GM23248 (cell line): ENCODE measurements around the gene BLOC1S1. TPM values are rescaled to one million over a fixed set of nuclear protein-coding genes. Genes with fewer than 3 reads are reported as not detected.

Experiments
- DNase-seq: peaks from one replicate; pipeline ENCODE4 v3.0.0-alpha.2; 2015
- H2AFZ ChIP-seq: fragments of 200-600 bp; sonication (generic); 2 replicates; pipeline ENCODE4 v1.6.1; 2016; ENCODE audit warnings: antibody characterized with exemption
- H3F3A ChIP-seq: fragments of 200-600 bp; sonication (generic); 2 replicates; pipeline ENCODE4 v1.6.1; 2016; ENCODE audit warnings: mild to moderate bottlenecking, antibody characterized with exemption, mixed run types; ENCODE audit not compliant: insufficient read depth
- H3K27ac ChIP-seq: fragments of 200-600 bp; sonication (generic); 2 replicates; pipeline ENCODE4 v1.5.1; 2016; ENCODE audit warnings: mild to moderate bottlenecking
- H3K27me3 ChIP-seq: fragments of 200-600 bp; sonication (generic); replicated peaks from 2 replicates; pipeline ENCODE4 v1.6.1; 2016; ENCODE audit warnings: mild to moderate bottlenecking; ENCODE audit not compliant: insufficient read depth
- H3K36me3 ChIP-seq: fragments of 200-600 bp; sonication (generic); 2 replicates; pipeline ENCODE4 v1.6.1; 2016; ENCODE audit warnings: low read depth, mild to moderate bottlenecking
- H3K4me1 ChIP-seq: fragments of 200-600 bp; sonication (generic); 2 replicates; pipeline ENCODE4 v1.6.1; 2016; ENCODE audit warnings: mild to moderate bottlenecking; ENCODE audit not compliant: insufficient read depth
- H3K4me2 ChIP-seq: fragments of 200-600 bp; sonication (generic); one replicate; pipeline ENCODE4 v1.6.1; 2016; ENCODE audit warnings: mild to moderate bottlenecking; ENCODE audit not compliant: unreplicated experiment
- H3K4me3 ChIP-seq: fragments of 200-600 bp; sonication (generic); 2 replicates; pipeline ENCODE4 v1.5.1; 2016; ENCODE audit warnings: mild to moderate bottlenecking
- H3K79me2 ChIP-seq: fragments of 200-600 bp; sonication (generic); 2 replicates; pipeline ENCODE4 v1.6.1; 2016; ENCODE audit warnings: mild to moderate bottlenecking; ENCODE audit not compliant: insufficient read depth
- H3K9ac ChIP-seq: fragments of 200-600 bp; sonication (generic); 2 replicates; pipeline ENCODE4 v1.6.1; 2016; ENCODE audit warnings: mild to moderate bottlenecking
- H3K9me2 ChIP-seq: fragments of 200-600 bp; sonication (generic); 2 replicates; pipeline ENCODE4 v1.6.1; 2016; ENCODE audit warnings: mixed run types, mild to moderate bottlenecking, moderate library complexity; ENCODE audit not compliant: insufficient read depth
- H3K9me3 ChIP-seq: fragments of 200-600 bp; sonication (generic); one replicate; pipeline ENCODE4 v1.6.1; 2017; ENCODE audit warnings: low read depth
- H4K20me1 ChIP-seq: fragments of 200-600 bp; sonication (generic); 2 replicates; pipeline ENCODE4 v1.6.0; 2016; ENCODE audit not compliant: insufficient read depth
- EZH2 ChIP-seq: fragments of 200-600 bp; sonication (generic); IDR thresholded peaks from 2 replicates; pipeline ENCODE4 v1.6.1; 2018; ENCODE audit warnings: antibody characterized with exemption, mild to moderate bottlenecking; ENCODE audit not compliant: insufficient read depth, poor library complexity, severe bottlenecking
- EZH2phosphoT487 ChIP-seq: fragments of 200-600 bp; sonication (generic); IDR thresholded peaks from 2 replicates; pipeline ENCODE4 v1.6.1; 2018; ENCODE audit warnings: antibody characterized with exemption, moderate library complexity, mild to moderate bottlenecking, low read depth; ENCODE audit not compliant: insufficient read depth
- WGBS, 2 experiments: methylation state at CpG; one replicate each; pipeline ENCODE4 v1.1.6; 2015 to 2017; ENCODE audit warnings: low lambda C conversion rate in 2 of 2, low coverage in 1 of 2; ENCODE audit errors: missing lambda C conversion rate in 2 of 2; 5-methylcytosine and 5-hydroxymethylcytosine counted together
- in situ Hi-C: fragments of 300-500 bp; cut with MboI; formaldehyde crosslinking; loops from 2 replicates; pipeline ENCODE4 v1.15.0; 2020
- polyA plus RNA-seq: library from polyadenylated mRNA; unstranded; fragments of >200 nt; fragmentation: Nextera tagmentation; extraction: Ambion mirVana; gene quantifications from 2 replicates; pipeline ENCODE4 v1.2.1, GENCODE V29; 2016
- small RNA-seq: library from RNA; depleted of rRNA; stranded (forward); fragments of <200 nt; gene quantifications from one replicate; pipeline ENCODE3, GENCODE V24; 2014; ENCODE audit warnings: low read depth, low replicate concordance
- total RNA-seq: library from RNA; depleted of rRNA; stranded (reverse); fragments of >200 nt; shearing (Covaris generic); gene quantifications from 2 replicates; pipeline ENCODE4 v1.2.3, GENCODE V29; 2014; rRNA removed

BLOC1S1 gene
- total and polyA plus RNA-seq, 2 experiments from 2014 or later: 110 to 193 TPM

DNA sequence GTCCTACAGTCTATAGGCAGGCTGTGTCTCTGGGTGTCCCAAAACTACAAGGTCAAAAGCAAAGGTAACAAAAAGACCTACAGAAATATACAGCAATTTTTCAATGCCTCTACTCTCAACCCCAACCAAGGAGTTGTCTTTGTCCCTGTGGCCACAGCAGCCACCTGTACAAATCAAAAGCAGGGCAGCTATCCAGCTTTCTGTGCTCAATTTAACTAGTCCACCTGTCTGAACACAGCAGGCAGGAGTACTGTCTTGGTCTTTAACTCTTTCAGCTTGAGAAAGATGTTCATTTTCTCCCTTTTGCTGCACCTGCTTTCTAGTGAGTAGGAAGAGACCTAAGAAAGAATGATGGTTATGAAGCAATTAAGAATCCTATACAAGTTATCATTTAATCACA, 46.8 kb downstream of the BLOC1S1 start:
- H3K4me2 ChIP-seq: no peak overlapping the region
- no peak for TF ChIP-seq EZH2
- no peak for TF ChIP-seq EZH2phosphoT487

DNA sequence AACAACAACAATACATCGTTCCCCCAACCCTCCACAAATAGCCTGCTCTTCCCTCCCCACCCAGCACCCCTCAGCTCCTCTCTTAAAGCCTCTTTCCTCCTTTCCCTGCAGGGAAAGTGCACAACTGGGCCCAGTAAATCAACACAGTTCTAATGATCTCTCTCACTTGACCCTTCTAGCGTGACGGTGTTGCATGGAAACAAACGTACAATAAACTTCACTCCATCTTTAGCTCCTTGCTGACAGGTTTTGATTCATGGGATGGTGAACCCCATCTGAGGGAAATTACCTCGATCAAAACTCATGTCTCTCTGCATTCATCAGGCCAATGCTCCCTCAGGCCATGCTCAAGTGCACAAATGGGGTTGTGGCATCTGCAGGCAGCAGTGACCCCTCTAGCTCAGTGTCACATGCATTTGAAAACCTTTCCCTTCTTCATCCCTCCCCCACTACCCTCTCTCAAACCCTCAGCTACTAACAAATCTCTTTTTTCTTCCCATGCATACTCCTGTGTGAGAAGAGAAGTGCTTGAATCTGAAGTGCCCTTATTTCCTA, 50.0 kb downstream of the BLOC1S1 start:
- Histone ChIP-seq H3F3A (no peaks in the 10 kb centered on the region), H4K20me1 (no peaks in the 10 kb centered on the region), H3K9ac (no peak overlapping the region), H3K27ac (no peak overlapping the region), H3K9me3 (no peaks in the 10 kb centered on the region), H3K36me3 (peaks cover 11% of the 10 kb centered on the region; the same call in 1 of the 2 replicates), H3K4me3 (no peak overlapping the region), H3K4me2 (no peak overlapping the region), H3K9me2 (no peaks in the 10 kb centered on the region), H3K4me1 (no peaks in the 10 kb centered on the region), H2AFZ (no peak overlapping the region), H3K79me2 (peaks cover 55% of the 10 kb centered on the region), H3K27me3 (no peaks in the 10 kb centered on the region)
- TF ChIP-seq EZH2phosphoT487 (no peak), EZH2 (no peak)
- WGBS, 2 experiments: 72 to 79% methylated on average over 4 to 5 of the region's 5 CpGs
- no peak for DNase-seq
- in situ Hi-C loops: no loop called here

More for the DNA sequence above, 46.8 kb downstream of the BLOC1S1 start:
- H3K4me1 ChIP-seq: no peaks in the 10 kb centered on the region
- no peaks in the 10 kb centered on the region for H3K9me2 ChIP-seq
- no peaks in the 10 kb centered on the region for H3F3A ChIP-seq
- in situ Hi-C loops: no loop called here
- peaks cover 45% of the 10 kb centered on the region for H3K79me2 ChIP-seq
- H3K27me3 ChIP-seq: no peaks in the 10 kb centered on the region
- no peak overlapping the region for H3K9ac ChIP-seq
- no peaks in the 10 kb centered on the region for H4K20me1 ChIP-seq
- no peak overlapping the region for H3K27ac ChIP-seq
- H2AFZ ChIP-seq: no peak overlapping the region
- no peaks in the 10 kb centered on the region for H3K9me3 ChIP-seq
- H3K4me3 ChIP-seq: no peak overlapping the region
- peaks cover 32% of the 10 kb centered on the region for H3K36me3 ChIP-seq
- no peak for DNase-seq

DNA sequence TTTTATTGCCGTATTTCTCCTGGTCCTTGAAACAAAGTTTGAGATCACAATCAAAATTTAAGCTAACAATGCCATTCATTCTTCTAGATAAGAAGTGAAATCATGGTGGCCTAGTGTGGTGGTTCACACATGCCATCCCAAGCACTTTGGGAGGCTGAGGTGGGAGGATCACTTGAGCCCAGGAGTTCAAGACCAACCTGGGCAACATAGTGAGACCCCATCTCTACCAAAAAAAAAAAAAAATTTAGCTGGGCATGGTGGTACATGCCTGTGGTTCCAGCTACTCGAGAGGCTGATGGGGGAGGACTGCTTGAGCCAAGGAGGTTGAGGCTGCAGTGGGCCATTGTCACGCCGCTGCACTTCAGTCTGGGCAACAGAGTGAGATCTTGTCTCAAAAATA, 51.3 kb downstream of the BLOC1S1 start:
- H3K4me3 ChIP-seq: no peak overlapping the region
- H3K36me3 ChIP-seq: peaks cover 22% of the 10 kb centered on the region
- H3K9me3 ChIP-seq: no peaks in the 10 kb centered on the region
- H3K9me2 ChIP-seq: no peaks in the 10 kb centered on the region
- H2AFZ ChIP-seq: no peak overlapping the region
- H3F3A ChIP-seq: no peaks in the 10 kb centered on the region
- no peaks in the 10 kb centered on the region for H3K4me1 ChIP-seq
- no peak overlapping the region for H3K4me2 ChIP-seq
- H3K27me3 ChIP-seq: no peaks in the 10 kb centered on the region
- H4K20me1 ChIP-seq: no peaks in the 10 kb centered on the region
- WGBS, 2 experiments: 90 to 93% methylated on average over 4 of the region's 4 CpGs
- H3K27ac ChIP-seq: no peak overlapping the region
- in situ Hi-C loops: no loop called here
- H3K9ac ChIP-seq: no peak overlapping the region
- TF ChIP-seq EZH2: no peak
- no peak for TF ChIP-seq EZH2phosphoT487
- no peak for DNase-seq
- H3K79me2 ChIP-seq: peaks cover 57% of the 10 kb centered on the region

Small RNAs within 50 kb of the gene (small RNA-seq; reads per million reads assigned to genes)
- gene AC009779.1: not detected
- not detected for gene RF00017

Other genes with a start within 250 kb of the BLOC1S1 start
- gene OR6C70, start 245.9 kb upstream of the BLOC1S1 start, total RNA-seq: not detected in 2 replicates
- not detected in 2 replicates for gene OR6C70, start 245.9 kb upstream of the BLOC1S1 start, polyA plus RNA-seq
- gene OR6C68, start 223.7 kb upstream of the BLOC1S1 start, total RNA-seq: not detected in 2 replicates
- not detected in 2 replicates for gene OR6C68, start 223.7 kb upstream of the BLOC1S1 start, polyA plus RNA-seq
- gene OR6C4, start 166.4 kb upstream of the BLOC1S1 start, total RNA-seq: not detected in 2 replicates
- gene OR6C4, start 166.4 kb upstream of the BLOC1S1 start, polyA plus RNA-seq: not detected in 2 replicates
- gene OR2AP1, start 143.6 kb upstream of the BLOC1S1 start, total RNA-seq: not detected in 2 replicates
- not detected in 2 replicates for gene OR2AP1, start 143.6 kb upstream of the BLOC1S1 start, polyA plus RNA-seq
- not detected in 2 replicates for gene OR10P1, start 79.2 kb upstream of the BLOC1S1 start, total RNA-seq
- gene OR10P1, start 79.2 kb upstream of the BLOC1S1 start, polyA plus RNA-seq: not detected in 2 replicates
- 6.6 and 7.2 TPM in 2 replicates for gene ITGA7, start 8.1 kb upstream of the BLOC1S1 start, total RNA-seq
- 2.0 and 2.1 TPM in 2 replicates for gene ITGA7, start 8.1 kb upstream of the BLOC1S1 start, polyA plus RNA-seq
- gene RDH5, start 4.3 kb downstream of the BLOC1S1 start, total RNA-seq: 15.4 and 27.2 TPM in 2 replicates
- gene RDH5, start 4.3 kb downstream of the BLOC1S1 start, polyA plus RNA-seq: 15.6 and 17.6 TPM in 2 replicates
- 1,521 and 1,535 TPM in 2 replicates for gene CD63, start 13.0 kb downstream of the BLOC1S1 start, total RNA-seq
- 3,562 and 3,671 TPM in 2 replicates for gene CD63, start 13.0 kb downstream of the BLOC1S1 start, polyA plus RNA-seq
- 2.1 and 9.9 TPM in 2 replicates for gene GDF11, start 27.1 kb downstream of the BLOC1S1 start, total RNA-seq
- gene GDF11, start 27.1 kb downstream of the BLOC1S1 start, polyA plus RNA-seq: 0.56 and 0.67 TPM in 2 replicates
- 53.6 and 65.1 TPM in 2 replicates for gene SARNP, start 101.7 kb downstream of the BLOC1S1 start, total RNA-seq
- 131 and 139 TPM in 2 replicates for gene SARNP, start 101.7 kb downstream of the BLOC1S1 start, polyA plus RNA-seq
- gene ORMDL2, start 102.0 kb downstream of the BLOC1S1 start, total RNA-seq: 21.1 and 21.7 TPM in 2 replicates
- 86.6 and 87.7 TPM in 2 replicates for gene ORMDL2, start 102.0 kb downstream of the BLOC1S1 start, polyA plus RNA-seq
- 38.7 and 43.8 TPM in 2 replicates for gene DNAJC14, start 113.5 kb downstream of the BLOC1S1 start, total RNA-seq
- gene DNAJC14, start 113.5 kb downstream of the BLOC1S1 start, polyA plus RNA-seq: 23.7 and 24.5 TPM in 2 replicates
- gene MMP19, start 126.9 kb downstream of the BLOC1S1 start, total RNA-seq: 17.6 and 26.3 TPM in 2 replicates
- gene MMP19, start 126.9 kb downstream of the BLOC1S1 start, polyA plus RNA-seq: 13.8 and 15.7 TPM in 2 replicates
- 20.1 and 25.9 TPM in 2 replicates for gene PYM1, start 211.8 kb downstream of the BLOC1S1 start, total RNA-seq
- gene PYM1, start 211.8 kb downstream of the BLOC1S1 start, polyA plus RNA-seq: 33.5 and 34.4 TPM in 2 replicates
- gene DGKA, start 215.1 kb downstream of the BLOC1S1 start, total RNA-seq: 66.6 and 67.7 TPM in 2 replicates
- 109 and 116 TPM in 2 replicates for gene DGKA, start 215.1 kb downstream of the BLOC1S1 start, polyA plus RNA-seq
- 0.13 and 2.3 TPM in 2 replicates for gene PMEL, start 250.0 kb downstream of the BLOC1S1 start, total RNA-seq
- 0.38 and 0.76 TPM in 2 replicates for gene PMEL, start 250.0 kb downstream of the BLOC1S1 start, polyA plus RNA-seq